MM.1S (cell line): ENCODE results near the gene SWI5.

Source experiments
- EZH2phosphoT487 ChIP-seq: fragments of 300-600 bp; sonication (generic); IDR thresholded peaks from 2 replicates; pipeline ENCODE4 v1.6.1; 2018; ENCODE audit warnings: antibody characterized with exemption, low read length
- TF ChIP-seq, protein P1 (sequence below): fragments of 300-600 bp; sonication (generic); IDR thresholded peaks from 2 replicates; pipeline ENCODE4 v1.5.1; 2016; ENCODE audit warnings: antibody characterized with exemption, low read length, mixed read lengths

GRCh38 chr9:128333451-128333869, 57.4 kb downstream of the SWI5 start:
- TF ChIP-seq, protein P1, sequence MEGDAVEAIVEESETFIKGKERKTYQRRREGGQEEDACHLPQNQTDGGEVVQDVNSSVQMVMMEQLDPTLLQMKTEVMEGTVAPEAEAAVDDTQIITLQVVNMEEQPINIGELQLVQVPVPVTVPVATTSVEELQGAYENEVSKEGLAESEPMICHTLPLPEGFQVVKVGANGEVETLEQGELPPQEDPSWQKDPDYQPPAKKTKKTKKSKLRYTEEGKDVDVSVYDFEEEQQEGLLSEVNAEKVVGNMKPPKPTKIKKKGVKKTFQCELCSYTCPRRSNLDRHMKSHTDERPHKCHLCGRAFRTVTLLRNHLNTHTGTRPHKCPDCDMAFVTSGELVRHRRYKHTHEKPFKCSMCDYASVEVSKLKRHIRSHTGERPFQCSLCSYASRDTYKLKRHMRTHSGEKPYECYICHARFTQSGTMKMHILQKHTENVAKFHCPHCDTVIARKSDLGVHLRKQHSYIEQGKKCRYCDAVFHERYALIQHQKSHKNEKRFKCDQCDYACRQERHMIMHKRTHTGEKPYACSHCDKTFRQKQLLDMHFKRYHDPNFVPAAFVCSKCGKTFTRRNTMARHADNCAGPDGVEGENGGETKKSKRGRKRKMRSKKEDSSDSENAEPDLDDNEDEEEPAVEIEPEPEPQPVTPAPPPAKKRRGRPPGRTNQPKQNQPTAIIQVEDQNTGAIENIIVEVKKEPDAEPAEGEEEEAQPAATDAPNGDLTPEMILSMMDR = no peak
- TF ChIP-seq EZH2phosphoT487 = no peak
